Endothelial cell of umbilical vein (primary cell): ENCODE measurements around the gene GPR61. TPM values are rescaled to one million over a fixed set of nuclear protein-coding genes. Genes with fewer than 3 reads are reported as not detected.

Experiments
- BruUV-seq: library from RNA; stranded (reverse); fragments of 400-500 nt; replicated peaks from 2 replicates; lab custom pipeline; 2021; lab: Mats Ljungman, UMichigan
- CTCF ChIA-PET: fragments of 300-600, 350-600 bp; sonication (Branson Sonifier 250); formaldehyde crosslinking; loops from one replicate; lab custom pipeline; 2021; ENCODE audit warnings: antibody characterized with exemption, inconsistent platforms; lab: Charles Lee
- POLR2A ChIA-PET: fragments of 300-600, 350-600 bp; sonication (Branson Sonifier 250); formaldehyde crosslinking; loops from one replicate; lab custom pipeline; 2021; ENCODE audit warnings: antibody characterized with exemption, inconsistent platforms; lab: Charles Lee
- DNase-seq: peaks from one replicate; pipeline ENCODE4 v3.0.0-alpha.2; 2011; ENCODE audit warnings: low read depth, low spot score
- FAIRE-seq: peaks from 2 replicates; lab custom pipeline; 2011; peaks lifted over from hg19 to GRCh38; lab: Jason Lieb, UNC
- H2AFZ ChIP-seq: 2 replicates; pipeline ENCODE4 v1.6.0; 2012; ENCODE audit warnings: low read depth, low read length, control low read depth, inconsistent platforms
- H3K27ac ChIP-seq: 2 replicates; pipeline ENCODE4 v1.5.1; 2011; ENCODE audit warnings: low read depth, mild to moderate bottlenecking, control low read depth, low read length, moderate library complexity; ENCODE audit not compliant: insufficient read depth
- H3K27me3 ChIP-seq, 2 experiments: 2 replicates each; pipeline versions ENCODE4 v1.6.0 to v1.6.1; 2011; ENCODE audit warnings: low read length in 2 of 2, mixed read lengths in 1 of 2; ENCODE audit not compliant: control insufficient read depth in 2 of 2, insufficient read depth in 2 of 2
- H3K36me3 ChIP-seq, 2 experiments: 2 replicates in 1 of 2; 3 replicates in 1 of 2; pipeline ENCODE4 v1.5.1; 2011; ENCODE audit warnings: low read length in 2 of 2, mild to moderate bottlenecking in 1 of 2, moderate library complexity in 1 of 2; ENCODE audit not compliant: control insufficient read depth in 2 of 2, insufficient read depth in 2 of 2; ENCODE audit errors: extremely low read depth in 1 of 2
- H3K4me1 ChIP-seq: 3 replicates; pipeline ENCODE4 v1.5.1; 2011; ENCODE audit warnings: mild to moderate bottlenecking, low read length; ENCODE audit not compliant: control insufficient read depth, insufficient read depth; ENCODE audit errors: extremely low read depth
- H3K4me2 ChIP-seq: 2 replicates; pipeline ENCODE4 v1.6.1; 2011; ENCODE audit warnings: low read length, control low read depth, mixed read lengths; ENCODE audit not compliant: insufficient read depth
- H3K4me3 ChIP-seq, 3 experiments: fragments of 200-600 bp in 1 of 3; sonication (generic), shearing (Covaris generic) in 1 of 3; replicated peaks in 1 of 3; 2 replicates each; pipeline ENCODE4 v1.5.1; 2011 to 2016; ENCODE audit warnings: control low read depth in 3 of 3, low read length in 3 of 3, mild to moderate bottlenecking in 2 of 3, inconsistent platforms in 1 of 3, low read depth in 1 of 3, moderate library complexity in 1 of 3; ENCODE audit not compliant: insufficient read depth in 1 of 3
- H3K79me2 ChIP-seq: 2 replicates; pipeline ENCODE4 v1.6.0; 2012; ENCODE audit warnings: low read length, inconsistent platforms; ENCODE audit not compliant: control insufficient read depth, insufficient read depth
- H3K9ac ChIP-seq: replicated peaks from 2 replicates; pipeline ENCODE3; 2011; ENCODE audit warnings: low read length, control low read depth; ENCODE audit not compliant: insufficient read depth; ENCODE audit errors: extremely low read depth
- H3K9me1 ChIP-seq: replicated peaks from 3 replicates; pipeline ENCODE4 v1.6.0; 2011; ENCODE audit warnings: mild to moderate bottlenecking, low read length; ENCODE audit not compliant: control insufficient read depth, insufficient read depth; ENCODE audit errors: extremely low read depth
- H3K9me3 ChIP-seq: replicated peaks from 2 replicates; pipeline ENCODE4 v1.5.1; 2012; ENCODE audit warnings: low read length, inconsistent platforms; ENCODE audit not compliant: control insufficient read depth, insufficient read depth
- H4K20me1 ChIP-seq: replicated peaks from 2 replicates; pipeline ENCODE3; 2011; ENCODE audit warnings: mild to moderate bottlenecking, low read length; ENCODE audit not compliant: control insufficient read depth, insufficient read depth; ENCODE audit errors: extremely low read depth
- CTCF ChIP-seq, 2 donors: IDR thresholded peaks; 1 replicate in 1 of 2; 2 replicates in 1 of 2; pipeline ENCODE4 v1.5.1; 2011; ENCODE audit warnings: low read length in 2 of 2, mild to moderate bottlenecking in 2 of 2, moderate library complexity in 2 of 2, control low read depth in 1 of 2, inconsistent platforms in 1 of 2, low read depth in 1 of 2; ENCODE audit not compliant: insufficient read depth in 1 of 2; ENCODE audit errors: extremely low read depth in 1 of 2
- EZH2 ChIP-seq: IDR thresholded peaks from 2 replicates; pipeline ENCODE4 v1.6.1; 2012; ENCODE audit warnings: borderline replicate concordance, low read depth, mild to moderate bottlenecking, moderate library complexity, low read length, inconsistent platforms; ENCODE audit not compliant: severe bottlenecking
- FOS ChIP-seq: IDR thresholded peaks from 2 replicates; pipeline ENCODE4 v1.6.1; 2011; ENCODE audit warnings: mild to moderate bottlenecking, low read length, moderate library complexity, borderline replicate concordance; ENCODE audit not compliant: insufficient read depth
- GATA2 ChIP-seq: IDR thresholded peaks from 2 replicates; pipeline ENCODE4 v1.7.0; 2011; ENCODE audit warnings: low read depth, mild to moderate bottlenecking, moderate library complexity, mixed read lengths, low read length; ENCODE audit not compliant: insufficient read length, insufficient read depth
- JUN ChIP-seq: IDR thresholded peaks from 2 replicates; pipeline ENCODE4 v1.6.1; 2011; ENCODE audit warnings: borderline replicate concordance, low read depth; ENCODE audit not compliant: insufficient read length, insufficient read depth
- MYC ChIP-seq: IDR thresholded peaks from one replicate; pipeline ENCODE4 v1.6.1; 2011; ENCODE audit warnings: mild to moderate bottlenecking, low read depth, low read length
- POLR2A ChIP-seq: IDR thresholded peaks from 2 replicates; pipeline ENCODE4 v1.6.1; 2012; ENCODE audit warnings: low read depth, mild to moderate bottlenecking, control low read depth, low read length
- POLR2AphosphoS5 ChIP-seq: IDR thresholded peaks from 2 replicates; pipeline ENCODE4 v1.6.1; 2012; ENCODE audit warnings: low read depth, mild to moderate bottlenecking, control low read depth, low read length, moderate library complexity; ENCODE audit not compliant: insufficient read depth
- dilution Hi-C: fragments of 300-500 bp; cut with MboI; formaldehyde crosslinking; loops from one replicate; pipeline ENCODE4 v1.15.0; 2019; ENCODE audit warnings: low sequenced_read_pairs; ENCODE audit not compliant: extremely low pct_ligation_motif_present
- intact Hi-C: fragments of 100-400 bp; cut with micrococcal nuclease; formaldehyde crosslinking; loops from one replicate; pipeline ENCODE4 v1.10.0; 2022
- polyA plus RNA-seq, 4 experiments: library from polyadenylated mRNA; depleted of rRNA in 3 of 4; stranded (reverse) in 3 of 4; unstranded in 1 of 4; fragments of >200 nt; gene quantifications; 2 replicates each; pipeline versions ENCODE4 v1.2.1 to v1.2.3, GENCODE V29; 2011 to 2012; ENCODE audit warnings: missing spikeins in 1 of 4
- total RNA-seq: library from RNA; stranded (reverse); gene quantifications from 2 replicates; pipeline ENCODE4 v1.2.3, GENCODE V29; 2021
- TF ChIP-seq, protein P1 (sequence below): IDR thresholded peaks from 2 replicates; pipeline ENCODE4 v1.6.1; 2011; ENCODE audit not compliant: insufficient read depth, insufficient read length

The GPR61 gene
- total and polyA plus RNA-seq, 2 donors (not counting 3 experiments of a cell fraction or from before 2014, with no cell fraction given), result not detected

- TF ChIP-seq FOS (peak; percentile 47), POLR2AphosphoS5 (no peak)
- Histone ChIP-seq H3K9me3 (no peaks in the 10 kb centered on the region), H3K4me1 (peaks cover 15% of the 10 kb centered on the region), H2AFZ (peak overlapping the region; percentile 93), H3K4me2 (peak overlapping the region; percentile 21), H3K9ac (no peak overlapping the region), H3K4me3 (no peak overlapping the region), H3K27ac (peak overlapping the region; percentile 42), H4K20me1 (no peaks in the 10 kb centered on the region), H3K36me3 (peaks cover 2 to 9% of the 10 kb centered on the region in 2 experiments), H3K79me2 (no peaks in the 10 kb centered on the region), H3K27me3 (no peaks in the 10 kb centered on the region), H3K9me1 (no peaks in the 10 kb centered on the region)
- BruUV-seq, result no TSS peak
- DNase-seq (no peak), FAIRE-seq (peak; percentile 67)
- ChIA-PET POLR2A (interaction anchor here (1.4 kb wide), 1 partner anchor 9 kb away, joined by 3 read pairs; the partner anchor contains the start of gene ATXN7L2), CTCF (interaction anchor here (0.7 to 23.0 kb wide), 8 partner anchors 8 to 216 kb away, joined by 3 to 955 read pairs (median 4); partner anchors contain the start of genes ATXN7L2 and GPR61)
- dilution Hi-C loops (no loop called here), intact Hi-C loops (no loop called here)
These were observed 46.9 kb upstream of the GPR61 start for GRCh38 chr1:109492779-109493178.

DNA sequence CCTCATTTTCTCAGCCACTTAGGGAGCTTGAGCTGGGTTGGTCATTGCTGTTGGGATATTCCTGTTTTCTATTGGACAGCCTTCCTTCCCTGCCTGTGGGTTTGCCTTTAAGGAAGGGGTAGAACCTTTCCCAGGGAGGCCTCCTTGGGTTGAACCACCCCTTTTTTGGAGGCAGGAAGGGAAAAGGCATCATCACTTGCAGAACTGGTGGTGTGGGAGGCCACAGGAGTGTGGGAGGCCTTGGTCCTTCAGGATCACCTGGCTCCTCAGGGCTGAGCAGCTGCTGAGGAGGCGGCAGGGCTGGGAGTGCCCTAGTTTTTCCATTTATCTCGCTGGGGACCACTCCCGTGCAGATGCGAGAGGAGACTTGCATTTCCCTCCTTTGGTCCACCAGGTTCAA, 46.4 kb upstream of the GPR61 start:
- Histone ChIP-seq H3K4me2 (peak overlapping the region; percentile 21), H3K9ac (peak overlapping the region; percentile 68), H3K4me1 (peaks cover 15% of the 10 kb centered on the region), H3K36me3 (peaks cover 2 to 9% of the 10 kb centered on the region in 2 experiments), H3K4me3 (no peak overlapping the region), H3K9me1 (no peaks in the 10 kb centered on the region), H2AFZ (peak overlapping the region; percentile 93), H3K27ac (peak overlapping the region; percentile 42), H3K79me2 (no peaks in the 10 kb centered on the region), H3K9me3 (no peaks in the 10 kb centered on the region), H4K20me1 (no peaks in the 10 kb centered on the region), H3K27me3 (no peaks in the 10 kb centered on the region)
- intact Hi-C loops, result no loop called here
- BruUV-seq, result no TSS peak
- TF ChIP-seq EZH2, result no peak
- no peak for TF ChIP-seq MYC
- TF ChIP-seq JUN, result no peak
- no peak for TF ChIP-seq GATA2
- no peak for TF ChIP-seq POLR2AphosphoS5
- no peak for TF ChIP-seq POLR2A
- TF ChIP-seq, protein P1, sequence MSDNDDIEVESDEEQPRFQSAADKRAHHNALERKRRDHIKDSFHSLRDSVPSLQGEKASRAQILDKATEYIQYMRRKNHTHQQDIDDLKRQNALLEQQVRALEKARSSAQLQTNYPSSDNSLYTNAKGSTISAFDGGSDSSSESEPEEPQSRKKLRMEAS, result no peak
- TF ChIP-seq CTCF (IDR thresholded peaks at IDR 0.05; ENCODE audit: extremely low read depth in 1 of 2, insufficient read depth in 1 of 2, low read depth in 1 of 2, low read length in 2 of 2), result no peak
- TF ChIP-seq FOS, result no peak
- FAIRE-seq, result no peak
- ChIA-PET CTCF (interaction anchor here (0.7 to 23.0 kb wide), 9 partner anchors 8 to 216 kb away, joined by 3 to 955 read pairs (median 5); partner anchors contain the start of genes AMIGO1, ATXN7L2 and GPR61), POLR2A (interaction anchor here (1.4 kb wide), 1 partner anchor 9 kb away, joined by 3 read pairs; the partner anchor contains the start of gene ATXN7L2)
- no peak for DNase-seq
- dilution Hi-C loops, result no loop called here
